Liver (tissue), 9 donors: ENCODE data around the gene TOE1. TPM values are rescaled to one million over a fixed set of nuclear protein-coding genes. Genes with fewer than 3 reads are reported as not detected.

Source experiments
- DNase-seq: peaks from one replicate; pipeline ENCODE4 v3.0.0-alpha.2; 2017; ENCODE audit warnings: low spot score
- H3K27ac ChIP-seq, 2 donors: one replicate each; pipeline ENCODE4 v1.7.0; 2013; ENCODE audit warnings: inconsistent platforms in 2 of 2, low read length in 2 of 2, control low read depth in 1 of 2, low read depth in 1 of 2, mild to moderate bottlenecking in 1 of 2
- H3K27me3 ChIP-seq, 4 donors: one replicate each; pipeline versions ENCODE4 v1.6.1 to v1.7.0; 2013; ENCODE audit warnings: low read length in 3 of 4, inconsistent platforms in 1 of 4, mild to moderate bottlenecking in 1 of 4, moderate library complexity in 1 of 4; ENCODE audit not compliant: control insufficient read depth in 4 of 4, insufficient read depth in 4 of 4
- H3K36me3 ChIP-seq, 4 donors: one replicate each; pipeline versions ENCODE4 v1.6.1 to v1.7.0; 2013; ENCODE audit warnings: low read length in 3 of 4, mild to moderate bottlenecking in 3 of 4, low read depth in 1 of 4, moderate library complexity in 1 of 4; ENCODE audit not compliant: control insufficient read depth in 4 of 4, insufficient read depth in 3 of 4
- H3K4me1 ChIP-seq, 4 donors: one replicate each; pipeline versions ENCODE4 v1.6.1 to v1.7.0; 2013; ENCODE audit warnings: low read length in 3 of 4, mild to moderate bottlenecking in 3 of 4, moderate library complexity in 1 of 4; ENCODE audit not compliant: control insufficient read depth in 4 of 4, insufficient read depth in 4 of 4
- H3K4me3 ChIP-seq, 3 donors: one replicate each; pipeline versions ENCODE4 v1.6.1 to v1.7.0; 2013; ENCODE audit warnings: low read length in 3 of 3, control low read depth in 1 of 3, low read depth in 1 of 3, mild to moderate bottlenecking in 1 of 3
- H3K9ac ChIP-seq, 2 donors: one replicate each; pipeline ENCODE4 v1.7.0; 2013; ENCODE audit warnings: low read length in 2 of 2, mild to moderate bottlenecking in 2 of 2, moderate library complexity in 2 of 2, control low read depth in 1 of 2, low read depth in 1 of 2
- H3K9me3 ChIP-seq, 4 donors: one replicate each; pipeline versions ENCODE4 v1.6.1 to v1.7.0; 2013; ENCODE audit warnings: low read length in 3 of 4; ENCODE audit not compliant: control insufficient read depth in 4 of 4
- EGR1 ChIP-seq, 2 donors: IDR thresholded peaks; 2 replicates each; pipeline ENCODE4 v1.6.1; 2016 to 2018; ENCODE audit warnings: antibody characterized with exemption in 2 of 2, low read depth in 2 of 2
- FOXA1 ChIP-seq: IDR thresholded peaks from 2 replicates; pipeline ENCODE4 v1.6.1; 2016; ENCODE audit warnings: antibody characterized with exemption
- FOXA2 ChIP-seq: IDR thresholded peaks from 2 replicates; pipeline ENCODE4 v1.6.1; 2016; ENCODE audit warnings: antibody characterized with exemption
- GABPA ChIP-seq, 2 donors: IDR thresholded peaks in 1 of 2; conservative IDR thresholded peaks in 1 of 2; 2 replicates each; pipeline ENCODE4 v1.6.1; 2016; ENCODE audit warnings: antibody characterized with exemption in 2 of 2, mild to moderate bottlenecking in 1 of 2, moderate library complexity in 1 of 2
- HNF4A ChIP-seq, 2 donors: conservative IDR thresholded peaks; 2 replicates each; pipeline ENCODE4 v1.6.1; 2016; ENCODE audit warnings: antibody characterized with exemption in 2 of 2, mild to moderate bottlenecking in 2 of 2
- HNF4G ChIP-seq: IDR thresholded peaks from 2 replicates; pipeline ENCODE4 v1.6.1; 2016; ENCODE audit warnings: antibody characterized with exemption
- JUND ChIP-seq, 2 donors: IDR thresholded peaks; 2 replicates each; pipeline ENCODE4 v1.6.1; 2016; ENCODE audit warnings: antibody characterized with exemption in 2 of 2
- RAD21 ChIP-seq, 2 donors: IDR thresholded peaks; 2 replicates each; pipeline ENCODE4 v1.6.1; 2016; ENCODE audit warnings: antibody characterized with exemption in 2 of 2, mild to moderate bottlenecking in 2 of 2
- RXRA ChIP-seq, 2 donors: IDR thresholded peaks; 2 replicates each; pipeline ENCODE4 v1.6.1; 2017 to 2018; ENCODE audit warnings: antibody characterized with exemption in 2 of 2, mild to moderate bottlenecking in 1 of 2
- TAF1 ChIP-seq: conservative IDR thresholded peaks from 2 replicates; pipeline ENCODE4 v1.6.1; 2016; ENCODE audit warnings: antibody characterized with exemption, mild to moderate bottlenecking
- YY1 ChIP-seq: IDR thresholded peaks from 2 replicates; pipeline ENCODE4 v1.6.1; 2016; ENCODE audit warnings: antibody characterized with exemption, mild to moderate bottlenecking
- WGBS: extraction: QIAGEN DNeasy Blood & Tissue Kit; methylation state at CpG from one replicate; pipeline ENCODE4 v1.1.7; 2013; 5-methylcytosine and 5-hydroxymethylcytosine counted together
- polyA plus RNA-seq, 2 donors: library from polyadenylated mRNA; stranded (reverse) in 1 of 2; unstranded in 1 of 2; fragments of 200-250 nt in 1 of 2; fragments of >200 nt in 1 of 2; fragmentation: Nextera tagmentation in 1 of 2; extraction: Ambion mirVana in 1 of 2; gene quantifications; one replicate each; pipeline versions ENCODE4 v1.2.1 to v1.2.3, GENCODE V29; 2013 to 2015
- total RNA-seq, 2 donors: library from RNA; depleted of rRNA; stranded (reverse); fragments of >200 nt; gene quantifications; one replicate each; pipeline ENCODE4 v1.2.3, GENCODE V29; 2014
- TF ChIP-seq, protein P1 (sequence below): IDR thresholded peaks from 2 replicates; pipeline ENCODE4 v1.6.1; 2016; ENCODE audit warnings: antibody characterized with exemption
- TF ChIP-seq, protein P2 (sequence below): fragments of 150-350 bp; IDR thresholded peaks from 2 replicates; pipeline ENCODE4 v1.5.1; 2017; ENCODE audit warnings: improper control_type of control experiment, low read depth, low read length; ENCODE audit not compliant: missing input control
- TF ChIP-seq, protein P3 (sequence below): IDR thresholded peaks from 2 replicates; pipeline ENCODE4 v1.6.1; 2016; ENCODE audit warnings: antibody characterized with exemption
- TF ChIP-seq, protein P4 (sequence below): IDR thresholded peaks from 2 replicates; pipeline ENCODE4 v1.6.1; 2016; ENCODE audit warnings: antibody characterized with exemption
- TF ChIP-seq, protein P5 (sequence below): IDR thresholded peaks from 2 replicates; pipeline ENCODE4 v1.6.1; 2016; ENCODE audit warnings: antibody characterized with exemption, mild to moderate bottlenecking
- donor health status: healthy.
- donor health status: healthy.
- donor health status: healthy.
- donor health status: healthy.
- donor health status: healthy.

Gene TOE1
- total and polyA plus RNA-seq, 4 donors = 3.5 to 9.1 (median 5.8) TPM

DNA sequence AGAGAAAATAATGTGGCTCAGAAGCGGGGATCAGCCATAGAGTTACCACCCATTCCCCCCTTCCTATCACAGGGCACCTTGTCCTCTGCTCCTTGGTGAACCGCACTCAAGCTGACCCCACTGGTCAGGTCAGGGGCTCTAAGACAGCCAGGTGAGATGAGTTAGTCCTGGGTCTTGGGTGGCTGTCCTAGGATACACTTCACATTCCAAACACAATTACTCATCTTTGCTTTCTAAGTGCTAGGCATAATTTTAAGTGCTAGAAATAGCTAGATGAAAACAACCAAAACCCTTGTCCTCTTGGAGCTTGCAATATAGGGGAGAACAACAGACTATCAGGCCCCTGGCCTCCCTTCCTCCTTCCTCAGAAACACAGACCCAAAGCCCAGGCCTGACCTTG is 8.1 kb downstream of the TOE1 start:
- H3K4me1 ChIP-seq = peaks cover 0 to 14% (median 10%) of the 10 kb centered on the region in 4 donors
- no peak for DNase-seq
- H3K27me3 ChIP-seq = no peaks in the 10 kb centered on the region
- no peak for TF ChIP-seq HNF4A (conservative IDR thresholded peaks at IDR 0.05)
- TF ChIP-seq, protein P1, sequence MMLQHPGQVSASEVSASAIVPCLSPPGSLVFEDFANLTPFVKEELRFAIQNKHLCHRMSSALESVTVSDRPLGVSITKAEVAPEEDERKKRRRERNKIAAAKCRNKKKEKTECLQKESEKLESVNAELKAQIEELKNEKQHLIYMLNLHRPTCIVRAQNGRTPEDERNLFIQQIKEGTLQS = no peak
- TF ChIP-seq, protein P2, sequence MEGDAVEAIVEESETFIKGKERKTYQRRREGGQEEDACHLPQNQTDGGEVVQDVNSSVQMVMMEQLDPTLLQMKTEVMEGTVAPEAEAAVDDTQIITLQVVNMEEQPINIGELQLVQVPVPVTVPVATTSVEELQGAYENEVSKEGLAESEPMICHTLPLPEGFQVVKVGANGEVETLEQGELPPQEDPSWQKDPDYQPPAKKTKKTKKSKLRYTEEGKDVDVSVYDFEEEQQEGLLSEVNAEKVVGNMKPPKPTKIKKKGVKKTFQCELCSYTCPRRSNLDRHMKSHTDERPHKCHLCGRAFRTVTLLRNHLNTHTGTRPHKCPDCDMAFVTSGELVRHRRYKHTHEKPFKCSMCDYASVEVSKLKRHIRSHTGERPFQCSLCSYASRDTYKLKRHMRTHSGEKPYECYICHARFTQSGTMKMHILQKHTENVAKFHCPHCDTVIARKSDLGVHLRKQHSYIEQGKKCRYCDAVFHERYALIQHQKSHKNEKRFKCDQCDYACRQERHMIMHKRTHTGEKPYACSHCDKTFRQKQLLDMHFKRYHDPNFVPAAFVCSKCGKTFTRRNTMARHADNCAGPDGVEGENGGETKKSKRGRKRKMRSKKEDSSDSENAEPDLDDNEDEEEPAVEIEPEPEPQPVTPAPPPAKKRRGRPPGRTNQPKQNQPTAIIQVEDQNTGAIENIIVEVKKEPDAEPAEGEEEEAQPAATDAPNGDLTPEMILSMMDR = no peak
- TF ChIP-seq FOXA1 = no peak
- TF ChIP-seq JUND (IDR thresholded peaks at IDR 0.05) = no peak
- TF ChIP-seq HNF4G = no peak
- TF ChIP-seq EGR1 (IDR thresholded peaks at IDR 0.05; ENCODE audit: low read depth in 2 of 2) = no peak
- TF ChIP-seq RAD21 (IDR thresholded peaks at IDR 0.05) = no peak
- TF ChIP-seq, protein P3, sequence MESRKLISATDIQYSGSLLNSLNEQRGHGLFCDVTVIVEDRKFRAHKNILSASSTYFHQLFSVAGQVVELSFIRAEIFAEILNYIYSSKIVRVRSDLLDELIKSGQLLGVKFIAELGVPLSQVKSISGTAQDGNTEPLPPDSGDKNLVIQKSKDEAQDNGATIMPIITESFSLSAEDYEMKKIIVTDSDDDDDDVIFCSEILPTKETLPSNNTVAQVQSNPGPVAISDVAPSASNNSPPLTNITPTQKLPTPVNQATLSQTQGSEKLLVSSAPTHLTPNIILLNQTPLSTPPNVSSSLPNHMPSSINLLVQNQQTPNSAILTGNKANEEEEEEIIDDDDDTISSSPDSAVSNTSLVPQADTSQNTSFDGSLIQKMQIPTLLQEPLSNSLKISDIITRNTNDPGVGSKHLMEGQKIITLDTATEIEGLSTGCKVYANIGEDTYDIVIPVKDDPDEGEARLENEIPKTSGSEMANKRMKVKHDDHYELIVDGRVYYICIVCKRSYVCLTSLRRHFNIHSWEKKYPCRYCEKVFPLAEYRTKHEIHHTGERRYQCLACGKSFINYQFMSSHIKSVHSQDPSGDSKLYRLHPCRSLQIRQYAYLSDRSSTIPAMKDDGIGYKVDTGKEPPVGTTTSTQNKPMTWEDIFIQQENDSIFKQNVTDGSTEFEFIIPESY = no peak
- TF ChIP-seq YY1 = no peak
- no peak for TF ChIP-seq FOXA2
- TF ChIP-seq, protein P4, sequence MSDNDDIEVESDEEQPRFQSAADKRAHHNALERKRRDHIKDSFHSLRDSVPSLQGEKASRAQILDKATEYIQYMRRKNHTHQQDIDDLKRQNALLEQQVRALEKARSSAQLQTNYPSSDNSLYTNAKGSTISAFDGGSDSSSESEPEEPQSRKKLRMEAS = no peak
- H3K9ac ChIP-seq = no peak overlapping the region
- peaks cover 3 to 37% (median 16%) of the 10 kb centered on the region in 4 donors for H3K36me3 ChIP-seq
- H3K9me3 ChIP-seq = no peaks in the 10 kb centered on the region
- WGBS = 97% methylated on average over 2 of the region's 2 CpGs
- H3K4me3 ChIP-seq = no peak overlapping the region
- H3K27ac ChIP-seq = no peak overlapping the region

DNA sequence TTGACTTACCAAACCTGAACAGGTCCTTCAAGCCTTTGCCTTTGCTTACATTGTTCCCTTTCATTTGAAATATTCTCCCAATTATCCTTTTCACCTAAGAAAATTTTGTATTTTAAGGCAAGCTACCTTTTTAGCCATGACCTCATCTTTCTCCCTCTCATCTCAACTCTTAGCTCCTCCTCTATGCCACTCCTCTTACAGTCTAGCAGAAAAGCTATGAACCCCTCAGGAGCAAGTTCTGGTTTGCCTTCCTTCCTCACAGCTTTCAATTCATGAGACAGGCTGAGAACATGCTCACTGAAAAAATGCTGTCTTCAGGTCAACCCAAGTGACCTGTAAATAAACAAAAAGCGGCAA is 8.6 kb downstream of the TOE1 start:
- Histone ChIP-seq H3K4me1 (peaks cover 0 to 14% (median 10%) of the 10 kb centered on the region in 4 donors), H3K9me3 (no peaks in the 10 kb centered on the region), H3K27me3 (no peaks in the 10 kb centered on the region), H3K27ac (no peak overlapping the region), H3K36me3 (peaks cover 0 to 32% (median 10%) of the 10 kb centered on the region in 4 donors), H3K4me3 (no peak overlapping the region), H3K9ac (no peak overlapping the region)
- no peak for DNase-seq
- TF ChIP-seq, protein P5, sequence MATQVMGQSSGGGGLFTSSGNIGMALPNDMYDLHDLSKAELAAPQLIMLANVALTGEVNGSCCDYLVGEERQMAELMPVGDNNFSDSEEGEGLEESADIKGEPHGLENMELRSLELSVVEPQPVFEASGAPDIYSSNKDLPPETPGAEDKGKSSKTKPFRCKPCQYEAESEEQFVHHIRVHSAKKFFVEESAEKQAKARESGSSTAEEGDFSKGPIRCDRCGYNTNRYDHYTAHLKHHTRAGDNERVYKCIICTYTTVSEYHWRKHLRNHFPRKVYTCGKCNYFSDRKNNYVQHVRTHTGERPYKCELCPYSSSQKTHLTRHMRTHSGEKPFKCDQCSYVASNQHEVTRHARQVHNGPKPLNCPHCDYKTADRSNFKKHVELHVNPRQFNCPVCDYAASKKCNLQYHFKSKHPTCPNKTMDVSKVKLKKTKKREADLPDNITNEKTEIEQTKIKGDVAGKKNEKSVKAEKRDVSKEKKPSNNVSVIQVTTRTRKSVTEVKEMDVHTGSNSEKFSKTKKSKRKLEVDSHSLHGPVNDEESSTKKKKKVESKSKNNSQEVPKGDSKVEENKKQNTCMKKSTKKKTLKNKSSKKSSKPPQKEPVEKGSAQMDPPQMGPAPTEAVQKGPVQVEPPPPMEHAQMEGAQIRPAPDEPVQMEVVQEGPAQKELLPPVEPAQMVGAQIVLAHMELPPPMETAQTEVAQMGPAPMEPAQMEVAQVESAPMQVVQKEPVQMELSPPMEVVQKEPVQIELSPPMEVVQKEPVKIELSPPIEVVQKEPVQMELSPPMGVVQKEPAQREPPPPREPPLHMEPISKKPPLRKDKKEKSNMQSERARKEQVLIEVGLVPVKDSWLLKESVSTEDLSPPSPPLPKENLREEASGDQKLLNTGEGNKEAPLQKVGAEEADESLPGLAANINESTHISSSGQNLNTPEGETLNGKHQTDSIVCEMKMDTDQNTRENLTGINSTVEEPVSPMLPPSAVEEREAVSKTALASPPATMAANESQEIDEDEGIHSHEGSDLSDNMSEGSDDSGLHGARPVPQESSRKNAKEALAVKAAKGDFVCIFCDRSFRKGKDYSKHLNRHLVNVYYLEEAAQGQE = no peak
- TF ChIP-seq FOXA1 = no peak
- no peak for TF ChIP-seq RAD21 (IDR thresholded peaks at IDR 0.05)
- TF ChIP-seq GABPA (IDR thresholded peaks at IDR 0.05 in 1 of 2, conservative IDR thresholded peaks at IDR 0.05 in 1 of 2) = no peak
- no peak for TF ChIP-seq EGR1 (IDR thresholded peaks at IDR 0.05; ENCODE audit: low read depth in 2 of 2)
- no peak for TF ChIP-seq HNF4A (conservative IDR thresholded peaks at IDR 0.05)
- TF ChIP-seq FOXA2 = no peak
- no peak for TF ChIP-seq RXRA (IDR thresholded peaks at IDR 0.05)
- TF ChIP-seq, protein P2 = no peak
- TF ChIP-seq, protein P3 = no peak
- TF ChIP-seq YY1 = no peak
- TF ChIP-seq, protein P1 = no peak
- no peak for TF ChIP-seq JUND (IDR thresholded peaks at IDR 0.05)
- no peak for TF ChIP-seq TAF1
- TF ChIP-seq HNF4G = no peak
- 44% methylated on average over 1 of the region's 1 CpG for WGBS
